AG04450 (cell line): ENCODE results near the gene NXPH4. TPM values are rescaled to one million over a fixed set of nuclear protein-coding genes. Genes with fewer than 3 reads are reported as not detected.

Experiments
- CTCF ChIA-PET: fragments of 300-600, 350-600 bp; formaldehyde crosslinking; extraction: SDS; loops from one replicate; lab custom pipeline; 2022; ENCODE audit warnings: antibody characterized with exemption, inconsistent platforms; lab: Charles Lee
- POLR2A ChIA-PET: fragments of 350-600 bp; formaldehyde crosslinking; extraction: SDS; loops from one replicate; lab custom pipeline; 2021; ENCODE audit warnings: antibody characterized with exemption, inconsistent platforms; lab: Yijun Ruan, JAX
- DNase-seq: peaks from one replicate; pipeline ENCODE4 v3.0.0-alpha.2; 2011; ENCODE audit warnings: low read depth, low spot score
- H3K27ac ChIP-seq: one replicate; pipeline ENCODE4 v1.5.1; 2012; ENCODE audit warnings: low read depth, low read length, control low read depth
- H3K27me3 ChIP-seq: one replicate; pipeline ENCODE4 v1.6.0; 2012; ENCODE audit warnings: low read length; ENCODE audit not compliant: control insufficient read depth, insufficient read depth
- H3K4me3 ChIP-seq: 2 replicates; pipeline ENCODE4 v1.5.1; 2011; ENCODE audit warnings: mild to moderate bottlenecking, low read depth, low read length, control low read depth
- H3K9me3 ChIP-seq: 2 replicates; pipeline ENCODE4 v1.5.1; 2012; ENCODE audit warnings: low read length; ENCODE audit not compliant: control insufficient read depth, insufficient read depth
- polyA plus RNA-seq: library from polyadenylated mRNA; depleted of rRNA; stranded (reverse); fragments of >200 nt; gene quantifications from 2 replicates; pipeline ENCODE4 v1.2.3, GENCODE V29; 2011; rRNA removed
- small RNA-seq: library from RNA; depleted of rRNA; stranded (forward); fragments of <200 nt; gene quantifications from one replicate; pipeline ENCODE3, GENCODE V24; 2012; ENCODE audit warnings: low read depth; ENCODE audit not compliant: insufficient read length
- TF ChIP-seq, protein P1 (sequence below): IDR thresholded peaks from 2 replicates; pipeline ENCODE4 v1.5.1; 2011; ENCODE audit warnings: low read depth, low read length, control low read depth, inconsistent platforms

Gene NXPH4
- polyA plus RNA-seq, 1 experiment, result 0.79 TPM

DNA sequence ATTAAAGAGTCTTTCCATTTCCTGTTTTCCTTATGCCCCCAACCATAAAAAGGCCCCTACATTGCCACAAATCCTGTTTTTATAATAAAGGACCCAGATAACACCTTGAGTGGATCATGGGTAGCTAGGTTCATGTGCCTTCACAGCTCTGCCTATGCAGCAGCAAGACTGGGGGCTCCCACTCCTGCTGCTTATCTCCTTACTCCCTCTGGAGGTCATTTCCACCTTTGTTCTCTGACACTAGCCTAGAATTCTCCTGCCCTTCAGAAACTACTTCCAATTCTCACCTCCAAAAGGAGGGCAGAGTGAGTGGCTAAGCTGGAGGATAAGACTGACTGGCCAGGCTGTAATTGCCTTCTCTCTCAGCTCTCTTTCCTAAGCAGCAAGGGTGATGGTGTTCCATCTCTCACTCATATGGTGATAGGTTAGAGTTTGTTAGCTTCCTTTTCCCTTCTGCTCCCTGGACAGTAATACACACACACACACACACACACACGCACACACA is 54.4 kb downstream of the NXPH4 start:
- H3K27ac ChIP-seq, result no peak overlapping the region
- no peak overlapping the region for H3K4me3 ChIP-seq
- H3K27me3 ChIP-seq, result no peaks in the 10 kb centered on the region
- no peak for DNase-seq
- CTCF ChIA-PET, result interaction anchor here (1.0 to 2.8 kb wide), 4 partner anchors 28 to 191 kb away, joined by 4 to 12 read pairs (median 4); no protein-coding TSS in a partner anchor
- POLR2A ChIA-PET, result no interaction called here
- TF ChIP-seq, protein P1, sequence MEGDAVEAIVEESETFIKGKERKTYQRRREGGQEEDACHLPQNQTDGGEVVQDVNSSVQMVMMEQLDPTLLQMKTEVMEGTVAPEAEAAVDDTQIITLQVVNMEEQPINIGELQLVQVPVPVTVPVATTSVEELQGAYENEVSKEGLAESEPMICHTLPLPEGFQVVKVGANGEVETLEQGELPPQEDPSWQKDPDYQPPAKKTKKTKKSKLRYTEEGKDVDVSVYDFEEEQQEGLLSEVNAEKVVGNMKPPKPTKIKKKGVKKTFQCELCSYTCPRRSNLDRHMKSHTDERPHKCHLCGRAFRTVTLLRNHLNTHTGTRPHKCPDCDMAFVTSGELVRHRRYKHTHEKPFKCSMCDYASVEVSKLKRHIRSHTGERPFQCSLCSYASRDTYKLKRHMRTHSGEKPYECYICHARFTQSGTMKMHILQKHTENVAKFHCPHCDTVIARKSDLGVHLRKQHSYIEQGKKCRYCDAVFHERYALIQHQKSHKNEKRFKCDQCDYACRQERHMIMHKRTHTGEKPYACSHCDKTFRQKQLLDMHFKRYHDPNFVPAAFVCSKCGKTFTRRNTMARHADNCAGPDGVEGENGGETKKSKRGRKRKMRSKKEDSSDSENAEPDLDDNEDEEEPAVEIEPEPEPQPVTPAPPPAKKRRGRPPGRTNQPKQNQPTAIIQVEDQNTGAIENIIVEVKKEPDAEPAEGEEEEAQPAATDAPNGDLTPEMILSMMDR, result no peak
- no peaks in the 10 kb centered on the region for H3K9me3 ChIP-seq

DNA sequence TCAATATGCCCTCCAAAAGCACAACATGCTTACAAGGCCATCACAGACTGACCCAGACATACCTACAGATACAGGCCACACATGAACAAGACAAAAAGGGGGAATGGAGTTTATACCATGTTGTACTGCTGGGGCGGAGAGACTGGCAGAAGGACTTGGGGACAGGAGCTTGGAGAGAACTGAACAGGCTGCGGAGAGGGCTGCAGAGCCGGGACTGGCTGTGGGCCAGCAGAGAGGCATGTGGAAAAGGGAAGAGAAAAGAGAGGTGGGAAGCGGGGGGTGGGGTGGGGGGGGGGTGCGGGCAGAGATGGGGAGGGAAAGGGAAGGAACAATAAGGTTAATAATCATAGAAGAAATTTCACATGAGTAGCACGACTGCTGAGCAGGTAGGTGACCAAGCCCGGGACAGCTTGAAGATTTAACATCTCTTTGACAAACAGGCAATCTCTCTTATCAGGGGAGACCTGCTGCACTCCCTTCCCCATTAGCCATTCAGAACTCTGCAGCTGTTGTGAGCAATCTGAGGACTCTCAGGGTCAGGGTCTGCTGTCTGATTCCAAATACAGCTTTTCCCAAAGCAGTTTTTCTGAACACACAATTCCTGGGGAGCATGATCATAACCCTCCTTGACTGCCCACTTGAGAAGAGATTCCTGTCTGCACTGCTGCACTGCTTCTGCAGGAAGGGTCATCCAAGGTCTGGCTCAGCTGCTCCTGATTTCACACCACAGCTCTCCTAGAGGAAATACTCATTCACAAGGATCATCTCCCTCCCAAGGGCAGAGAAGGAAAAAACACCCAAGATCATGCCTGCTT is 56.0 kb downstream of the NXPH4 start:
- DNase-seq, result no peak
- peak overlapping the region; percentile 47 for H3K27ac ChIP-seq
- CTCF ChIA-PET, result interaction anchor here (1.5 to 2.3 kb wide), 2 partner anchors 9 to 181 kb away, joined by 10 read pairs; no protein-coding TSS in a partner anchor
- TF ChIP-seq, protein P1, result no peak
- no peaks in the 10 kb centered on the region for H3K27me3 ChIP-seq
- POLR2A ChIA-PET, result no interaction called here
- H3K9me3 ChIP-seq, result no peaks in the 10 kb centered on the region
- no peak overlapping the region for H3K4me3 ChIP-seq

DNA sequence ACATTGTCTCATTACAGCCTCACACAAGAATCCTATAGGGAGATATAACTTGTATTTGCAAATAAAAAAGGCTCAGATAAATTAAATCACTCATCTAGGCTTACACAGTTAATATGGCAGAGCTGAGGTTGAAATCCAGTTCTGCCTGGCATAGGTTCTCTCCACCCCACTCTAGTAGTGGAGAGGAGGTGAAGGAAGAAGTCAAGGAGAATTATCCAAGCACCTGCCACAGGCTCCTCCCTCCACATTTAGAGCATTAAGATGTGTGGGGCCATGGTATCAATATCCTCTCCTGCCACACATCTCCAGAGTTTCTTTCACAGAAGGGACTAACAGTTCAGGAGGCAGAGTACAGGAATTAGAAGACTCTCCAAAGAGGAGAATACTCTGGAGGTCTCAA is 56.9 kb downstream of the NXPH4 start:
- H3K27ac ChIP-seq, result no peak overlapping the region
- POLR2A ChIA-PET, result no interaction called here
- H3K9me3 ChIP-seq, result no peaks in the 10 kb centered on the region
- H3K4me3 ChIP-seq, result no peak overlapping the region
- DNase-seq, result no peak
- TF ChIP-seq, protein P1, result no peak
- CTCF ChIA-PET, result interaction anchor here (1.5 to 2.3 kb wide), 3 partner anchors 10 to 185 kb away, joined by 5 to 10 read pairs (median 10); no protein-coding TSS in a partner anchor
- no peaks in the 10 kb centered on the region for H3K27me3 ChIP-seq

Small RNA genes within 50 kb of the gene (small RNA-seq; reads per million reads assigned to genes)
- 4.8 reads per million, percentile 48 among the genes with 10 or more reads in this experiment for gene MIR1228

Other genes with a start within 250 kb of the NXPH4 start
- 5.8 and 6.4 TPM in 2 replicates for gene ZBTB39, start 210.2 kb upstream of the NXPH4 start, polyA plus RNA-seq
- gene TAC3, start 200.3 kb upstream of the NXPH4 start, polyA plus RNA-seq, result 8.0 and 8.9 TPM in 2 replicates
- not detected in 2 replicates for gene MYO1A, start 166.7 kb upstream of the NXPH4 start, polyA plus RNA-seq
- gene NEMP1, start 138.0 kb upstream of the NXPH4 start, polyA plus RNA-seq, result 8.3 and 11.9 TPM in 2 replicates
- 46.4 and 60.9 TPM in 2 replicates for gene NAB2, start 127.7 kb upstream of the NXPH4 start, polyA plus RNA-seq
- gene STAT6, start 105.4 kb upstream of the NXPH4 start, polyA plus RNA-seq, result 79.5 and 94.2 TPM in 2 replicates
- gene LRP1, start 88.3 kb upstream of the NXPH4 start, polyA plus RNA-seq, result 49.9 and 95.0 TPM in 2 replicates
- not detected in 2 replicates for gene LRP1-AS, start 69.2 kb upstream of the NXPH4 start, polyA plus RNA-seq
- 266 and 314 TPM in 2 replicates for gene SHMT2, start 12.9 kb downstream of the NXPH4 start, polyA plus RNA-seq
- gene STAC3, start 34.4 kb downstream of the NXPH4 start, polyA plus RNA-seq, result 0.25 and 0.65 TPM in 2 replicates
- 19.3 and 20.0 TPM in 2 replicates for gene R3HDM2, start 214.2 kb downstream of the NXPH4 start, polyA plus RNA-seq
- gene INHBC, start 218.0 kb downstream of the NXPH4 start, polyA plus RNA-seq, result not detected in 2 replicates
- gene INHBE, start 238.5 kb downstream of the NXPH4 start, polyA plus RNA-seq, result 10.8 TPM in 2 replicates
- 8.3 and 9.7 TPM in 2 replicates for gene GLI1, start 243.0 kb downstream of the NXPH4 start, polyA plus RNA-seq